HG03135 (cell line): ENCODE results near the gene OR10H5.
"Not testable (repeated sequence)": the region's sequence is repeated elsewhere in the genome, so short reads cannot be mapped to it uniquely, and the experiment has no call there.

Experiments used
- ATAC-seq: cut with Tn5 transposase; IDR thresholded peaks from one replicate; pipeline ENCODE4 v1.9.1; 2021; ENCODE audit warnings: mild to moderate bottlenecking, moderate library complexity; ENCODE audit not compliant: unreplicated experiment

Gene OR10H5

GRCh38 chr19:15843203-15843893 lies 55.9 kb downstream of the OR10H5 start:
- no peak for ATAC-seq

- ATAC-seq: not testable (repeated sequence)
These were observed 56.4 kb downstream of the OR10H5 start for GRCh38 chr19:15843894-15844222.

- ATAC-seq: no peak
These were observed 59.5 kb downstream of the OR10H5 start for GRCh38 chr19:15846923-15847322.

- no peak for ATAC-seq
These were observed 62.9 kb downstream of the OR10H5 start for GRCh38 chr19:15850385-15850784.
